Adrenal gland (tissue), 12 donors: ENCODE measurements around the gene PKMYT1. TPM values are rescaled to one million over a fixed set of nuclear protein-coding genes. Genes with fewer than 3 reads are reported as not detected.

Experiments used
- DNase-seq, 7 donors: peaks; one replicate each; pipeline ENCODE4 v3.0.0-alpha.2; 2019 to 2020
- H3K27ac ChIP-seq, 5 donors: fragments of 200-600 bp; sonication (generic) in 4 of 5; 1 replicate in 3 of 5; 2 replicates in 2 of 5; pipeline versions ENCODE4 v1.5.1 to v1.8.0; 2016 to 2020; ENCODE audit warnings: mild to moderate bottlenecking in 1 of 5
- H3K27me3 ChIP-seq: fragments of 200-600 bp; 2 replicates; pipeline ENCODE4 v1.8.0; 2021
- H3K36me3 ChIP-seq, 2 donors: fragments of 200-600 bp; replicated peaks in 1 of 2; 1 replicate in 1 of 2; 2 replicates in 1 of 2; pipeline versions ENCODE4 v1.5.1 to v1.8.0; 2018 to 2022
- H3K4me1 ChIP-seq, 2 donors: fragments of 200-600 bp; replicated peaks in 1 of 2; 1 replicate in 1 of 2; 2 replicates in 1 of 2; pipeline versions ENCODE4 v1.5.1 to v1.8.0; 2018 to 2021
- H3K4me3 ChIP-seq, 4 donors: fragments of 200-600 bp; sonication (generic) in 3 of 4; one replicate each; pipeline ENCODE4 v1.5.1; 2016 to 2018
- H3K9me3 ChIP-seq, 3 donors: fragments of 200-600 bp; sonication (generic) in 1 of 3; replicated peaks in 1 of 3; 1 replicate in 2 of 3; 2 replicates in 1 of 3; pipeline versions ENCODE4 v1.5.1 to v1.8.0; 2016 to 2021
- POLR2A ChIP-seq, 2 donors: fragments of 450-650 bp; IDR thresholded peaks; one replicate each; pipeline ENCODE4 v1.6.1; 2017; ENCODE audit warnings: antibody characterized with exemption in 2 of 2, mild to moderate bottlenecking in 2 of 2, moderate library complexity in 1 of 2
- WGBS, 4 donors: extraction: QIAGEN DNeasy Blood & Tissue Kit in 2 of 4; methylation state at CpG; one replicate each; pipeline versions ENCODE4 v1.1.5 to v1.1.7; 2013 to 2017; 5-methylcytosine and 5-hydroxymethylcytosine counted together
- intact Hi-C, 2 donors: fragments of 100-400 bp; cut with DNase I; formaldehyde crosslinking; loops; one replicate each; pipeline versions ENCODE4 v1.14.1 to v1.15.0; 2022 to 2023
- polyA plus RNA-seq, 3 donors: library from polyadenylated mRNA; stranded (reverse); fragments of 200-250 nt in 2 of 3; fragments of 350-450 nt in 1 of 3; fragmentation: Illumina TruSeq in 1 of 3; extraction: RNeasy Lipid Tissue Mini Kit (QIAGEN cat#74804) in 1 of 3; gene quantifications; one replicate each; pipeline ENCODE4 v1.2.3, GENCODE V29; 2013 to 2014
- total RNA-seq, 9 donors: library from RNA; depleted of rRNA in 4 of 9; stranded (reverse); fragments of >200 nt in 4 of 9; fragments of 120-200 nt in 1 of 9; fragmentation: NEBNext Ultra II Directional in 1 of 9; extraction: Animal tissue kit (Norgen Biotek cat#: 25700) in 1 of 9; gene quantifications; one replicate each; pipeline versions ENCODE4 v1.1.0 to v1.2.4, GENCODE V29; 2013 to 2023
- TF ChIP-seq, protein P1 (sequence below), 6 experiments: fragments of 450-650 bp in 4 of 6; fragments of 200-600 bp in 2 of 6; sonication (generic) in 1 of 6; IDR thresholded peaks; 1 replicate in 5 of 6; 2 replicates in 1 of 6; pipeline versions ENCODE4 v1.5.1 to v1.8.0; 2016 to 2021; ENCODE audit warnings: antibody characterized with exemption in 6 of 6, mild to moderate bottlenecking in 2 of 6, moderate library complexity in 1 of 6
- donor health status: healthy with polysubstance abuse.
- donor health status: Bipolar disorder and iron deficiency.
- donor health status: DM: yes; HTN: yes; CAD: no.
- donor health status: DM: no; HTN: no; CAD: no.
- donor health status: DM: no; HTN: no; CAD: no.
- donor health status: DM: yes; HTN: yes; CAD: no.

Gene PKMYT1
- total and polyA plus RNA-seq, 12 donors = 0.46 to 7.0 (median 2.9) TPM

DNA sequence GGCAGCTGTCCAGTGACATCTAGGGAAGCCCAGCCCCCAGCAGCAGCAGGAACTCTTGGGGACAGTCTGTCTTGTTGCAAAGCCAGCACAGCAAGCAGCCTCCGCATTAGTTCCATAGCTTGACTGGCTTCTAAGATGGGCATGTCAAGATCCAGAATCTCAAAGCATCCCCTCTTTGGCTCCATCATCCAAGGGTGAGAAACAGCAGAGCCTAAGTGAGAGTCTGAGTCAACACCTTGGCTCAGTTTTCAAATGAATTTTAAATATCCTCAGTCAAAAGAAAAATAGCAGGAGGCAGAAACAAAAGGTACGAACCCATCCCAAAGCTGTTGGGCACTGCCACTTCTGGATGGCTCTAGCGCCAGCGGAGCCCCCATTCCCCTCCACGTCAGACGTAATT is 34.7 kb upstream of the PKMYT1 start:
- no peak overlapping the region for H3K27ac ChIP-seq
- DNase-seq = no peak
- no peak for TF ChIP-seq POLR2A (IDR thresholded peaks at IDR 0.05)
- TF ChIP-seq, protein P1, sequence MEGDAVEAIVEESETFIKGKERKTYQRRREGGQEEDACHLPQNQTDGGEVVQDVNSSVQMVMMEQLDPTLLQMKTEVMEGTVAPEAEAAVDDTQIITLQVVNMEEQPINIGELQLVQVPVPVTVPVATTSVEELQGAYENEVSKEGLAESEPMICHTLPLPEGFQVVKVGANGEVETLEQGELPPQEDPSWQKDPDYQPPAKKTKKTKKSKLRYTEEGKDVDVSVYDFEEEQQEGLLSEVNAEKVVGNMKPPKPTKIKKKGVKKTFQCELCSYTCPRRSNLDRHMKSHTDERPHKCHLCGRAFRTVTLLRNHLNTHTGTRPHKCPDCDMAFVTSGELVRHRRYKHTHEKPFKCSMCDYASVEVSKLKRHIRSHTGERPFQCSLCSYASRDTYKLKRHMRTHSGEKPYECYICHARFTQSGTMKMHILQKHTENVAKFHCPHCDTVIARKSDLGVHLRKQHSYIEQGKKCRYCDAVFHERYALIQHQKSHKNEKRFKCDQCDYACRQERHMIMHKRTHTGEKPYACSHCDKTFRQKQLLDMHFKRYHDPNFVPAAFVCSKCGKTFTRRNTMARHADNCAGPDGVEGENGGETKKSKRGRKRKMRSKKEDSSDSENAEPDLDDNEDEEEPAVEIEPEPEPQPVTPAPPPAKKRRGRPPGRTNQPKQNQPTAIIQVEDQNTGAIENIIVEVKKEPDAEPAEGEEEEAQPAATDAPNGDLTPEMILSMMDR (IDR thresholded peaks at IDR 0.05) = no peak
- 66 to 93% (median 90%) methylated on average over 5 to 6 of the region's 6 CpGs for WGBS, 4 donors
- no peaks in the 10 kb centered on the region for H3K9me3 ChIP-seq
- H3K4me1 ChIP-seq = peaks cover 3 to 10% of the 10 kb centered on the region in 2 donors
- peaks cover 10% of the 10 kb centered on the region for H3K27me3 ChIP-seq
- H3K4me3 ChIP-seq = no peak overlapping the region
- no peaks in the 10 kb centered on the region for H3K36me3 ChIP-seq
- intact Hi-C loops = no loop called here

DNA sequence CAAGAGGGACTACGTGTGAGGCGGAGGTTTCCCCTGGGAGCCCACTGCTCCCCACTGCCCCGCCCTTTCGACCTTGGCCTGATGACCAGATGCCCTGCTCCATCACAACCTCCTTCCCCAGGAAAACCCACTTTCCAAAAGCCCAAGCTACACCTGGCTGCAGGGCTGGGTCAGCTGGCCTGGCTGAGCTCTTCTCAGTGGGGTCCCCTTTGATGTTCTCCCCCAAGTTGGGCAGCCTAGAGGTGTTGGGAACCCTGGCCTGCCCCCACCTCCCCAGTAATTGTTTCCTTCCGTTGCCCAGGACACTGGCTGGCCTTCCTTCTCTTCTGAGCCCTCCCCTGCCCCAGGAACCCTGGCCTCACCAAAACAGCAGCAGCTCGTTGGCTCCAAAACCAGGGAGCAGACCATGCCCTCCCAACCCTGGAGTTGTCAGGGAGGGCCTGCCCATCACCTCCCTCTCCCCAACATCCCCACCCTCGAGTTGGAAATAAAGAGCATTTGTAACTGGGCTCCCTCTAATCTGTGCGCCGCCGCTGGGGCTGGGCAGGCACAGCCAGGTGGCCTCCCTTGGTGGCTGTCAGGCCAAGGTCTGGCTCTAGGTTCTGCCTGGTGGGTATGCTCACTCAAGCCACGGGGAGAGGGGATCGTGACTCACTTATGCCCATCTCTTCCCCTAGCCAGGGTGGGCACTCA is 33.9 kb upstream of the PKMYT1 start:
- intact Hi-C loops = no loop called here
- Histone ChIP-seq H3K36me3 (no peaks in the 10 kb centered on the region), H3K4me3 (no peak overlapping the region), H3K27ac (no peak overlapping the region), H3K4me1 (peaks cover 0 to 4% of the 10 kb centered on the region in 2 donors), H3K9me3 (no peaks in the 10 kb centered on the region), H3K27me3 (peaks cover 16% of the 10 kb centered on the region)
- DNase-seq = no peak
- 49 to 72% (median 56%) methylated on average over 5 to 12 of the region's 12 CpGs for WGBS, 4 donors
- no peak for TF ChIP-seq POLR2A (IDR thresholded peaks at IDR 0.05)
- TF ChIP-seq, protein P1 (IDR thresholded peaks at IDR 0.05) = no peak

DNA sequence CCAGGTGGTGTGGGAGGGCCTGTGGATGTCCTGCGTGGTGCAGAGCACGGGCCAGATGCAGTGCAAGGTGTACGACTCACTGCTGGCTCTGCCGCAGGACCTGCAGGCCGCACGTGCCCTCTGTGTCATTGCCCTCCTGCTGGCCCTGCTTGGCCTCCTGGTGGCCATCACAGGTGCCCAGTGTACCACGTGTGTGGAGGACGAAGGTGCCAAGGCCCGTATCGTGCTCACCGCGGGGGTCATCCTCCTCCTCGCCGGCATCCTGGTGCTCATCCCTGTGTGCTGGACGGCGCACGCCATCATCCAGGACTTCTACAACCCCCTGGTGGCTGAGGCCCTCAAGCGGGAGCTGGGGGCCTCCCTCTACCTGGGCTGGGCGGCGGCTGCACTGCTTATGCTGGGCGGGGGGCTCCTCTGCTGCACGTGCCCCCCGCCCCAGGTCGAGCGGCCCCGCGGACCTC is 33.3 kb upstream of the PKMYT1 start:
- no peak overlapping the region for H3K4me3 ChIP-seq
- 40 to 61% (median 55%) methylated on average over 11 to 27 of the region's 27 CpGs for WGBS, 4 donors
- H3K27me3 ChIP-seq = peaks cover 15% of the 10 kb centered on the region
- intact Hi-C loops = no loop called here
- H3K4me1 ChIP-seq = peaks cover 0 to 4% of the 10 kb centered on the region in 2 donors
- DNase-seq = no peak
- no peak for TF ChIP-seq POLR2A (IDR thresholded peaks at IDR 0.05)
- TF ChIP-seq, protein P1 (IDR thresholded peaks at IDR 0.05) = no peak
- no peaks in the 10 kb centered on the region for H3K9me3 ChIP-seq
- no peaks in the 10 kb centered on the region for H3K36me3 ChIP-seq
- H3K27ac ChIP-seq = no peak overlapping the region

DNA sequence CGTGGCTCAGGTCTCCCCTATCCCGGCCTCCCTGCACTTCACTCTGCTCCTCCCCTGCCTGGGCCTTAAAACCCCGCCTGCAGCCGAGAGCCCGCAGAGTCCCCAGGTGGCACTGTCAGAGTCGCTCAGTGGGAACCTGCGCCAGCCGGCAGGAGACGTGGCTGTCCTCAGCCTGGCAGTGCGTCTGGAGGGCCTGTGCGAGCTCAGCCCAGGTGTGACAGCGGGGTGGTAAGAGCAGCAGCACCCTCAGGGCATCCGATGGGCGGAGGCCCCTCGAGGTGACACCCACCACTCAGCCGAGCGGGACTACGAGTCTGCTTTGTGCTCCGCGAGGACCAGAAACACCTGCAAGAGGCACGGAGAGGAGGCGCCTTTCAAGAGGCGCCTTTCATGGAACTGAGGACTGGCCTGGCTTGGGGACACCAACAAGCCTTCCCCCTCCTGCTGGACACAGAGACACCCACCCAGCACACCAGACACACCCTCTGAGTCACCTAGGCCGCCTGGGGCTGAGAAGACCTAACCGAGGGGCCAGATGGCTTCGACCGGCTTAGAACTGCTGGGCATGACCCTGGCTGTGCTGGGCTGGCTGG is 32.7 kb upstream of the PKMYT1 start, which contains the start of gene CLDN9:
Gene CLDN9 (plus strand): TSS at position 96 of the 593 bp plus-strand sequence. CDS start 440 bp downstream, at position 536.
- H3K4me3 ChIP-seq = no peak within 1 kb of the TSS
- DNase-seq = no peak
- no peaks in the 10 kb centered on the region for H3K36me3 ChIP-seq
- H3K27me3 ChIP-seq = peaks cover 13% of the 10 kb centered on the region
- H3K27ac ChIP-seq = no peak within 1 kb of the TSS
- intact Hi-C loops = no loop called here
- peaks cover 0 to 1% of the 10 kb centered on the region in 2 donors for H3K4me1 ChIP-seq
- H3K9me3 ChIP-seq = no peaks in the 10 kb centered on the region
- TF ChIP-seq POLR2A (IDR thresholded peaks at IDR 0.05) = no peak
- TF ChIP-seq, protein P1 (IDR thresholded peaks at IDR 0.05) = no peak
- WGBS, 4 donors = 18 to 52% (median 46%) methylated on average over 5 to 27 of the region's 27 CpGs
